GM18909 (cell line): ENCODE results near the gene SPATA18.
A peak's percentile ranks its signal among the peaks of the same experiment; 100 is the strongest.

Source experiments
- ATAC-seq: cut with Tn5 transposase; IDR thresholded peaks from one replicate; pipeline ENCODE4 v1.9.1; 2021; ENCODE audit warnings: mild to moderate bottlenecking; ENCODE audit not compliant: unreplicated experiment, poor library complexity

The SPATA18 gene, protein sequence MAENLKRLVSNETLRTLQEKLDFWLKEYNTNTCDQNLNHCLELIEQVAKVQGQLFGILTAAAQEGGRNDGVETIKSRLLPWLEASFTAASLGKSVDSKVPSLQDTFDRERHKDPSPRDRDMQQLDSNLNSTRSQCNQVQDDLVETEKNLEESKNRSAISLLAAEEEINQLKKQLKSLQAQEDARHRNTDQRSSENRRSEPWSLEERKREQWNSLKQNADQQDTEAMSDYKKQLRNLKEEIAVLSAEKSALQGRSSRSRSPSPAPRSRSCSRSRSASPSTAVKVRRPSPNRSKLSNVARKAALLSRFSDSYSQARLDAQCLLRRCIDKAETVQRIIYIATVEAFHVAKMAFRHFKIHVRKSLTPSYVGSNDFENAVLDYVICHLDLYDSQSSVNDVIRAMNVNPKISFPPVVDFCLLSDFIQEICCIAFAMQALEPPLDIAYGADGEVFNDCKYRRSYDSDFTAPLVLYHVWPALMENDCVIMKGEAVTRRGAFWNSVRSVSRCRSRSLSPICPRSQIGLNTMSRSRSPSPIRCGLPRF

GRCh38 chr4:52051213-52051614 lies at the start of gene SPATA18:
SPATA18 (plus strand) TSS chr4:52051304; CDS start chr4:52051705, 401 bp downstream.
- ATAC-seq: peak; percentile 65

DNA sequence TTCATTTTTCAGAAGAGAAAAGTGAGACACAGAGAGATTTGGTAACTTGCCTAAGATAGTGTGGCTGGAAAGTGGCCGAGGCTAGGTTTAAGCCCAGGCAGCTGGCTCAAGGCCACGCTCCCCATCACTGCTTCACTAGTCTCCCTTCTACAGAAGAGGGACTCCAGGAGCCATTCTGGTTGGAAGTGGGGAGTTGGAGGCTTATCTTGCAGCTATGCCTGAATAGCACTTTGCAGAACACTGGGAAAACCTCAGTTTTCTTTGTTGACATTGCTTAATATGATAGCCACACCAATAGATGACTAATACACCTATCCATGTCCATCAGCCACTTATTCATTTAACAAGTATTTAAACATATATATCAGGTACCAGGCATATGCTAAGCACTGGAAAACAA lies 49.5 kb upstream of the SPATA18 start:
- ATAC-seq: no peak

GRCh38 chr4:52004414-52004813 lies 46.7 kb upstream of the SPATA18 start:
- ATAC-seq: no peak

DNA sequence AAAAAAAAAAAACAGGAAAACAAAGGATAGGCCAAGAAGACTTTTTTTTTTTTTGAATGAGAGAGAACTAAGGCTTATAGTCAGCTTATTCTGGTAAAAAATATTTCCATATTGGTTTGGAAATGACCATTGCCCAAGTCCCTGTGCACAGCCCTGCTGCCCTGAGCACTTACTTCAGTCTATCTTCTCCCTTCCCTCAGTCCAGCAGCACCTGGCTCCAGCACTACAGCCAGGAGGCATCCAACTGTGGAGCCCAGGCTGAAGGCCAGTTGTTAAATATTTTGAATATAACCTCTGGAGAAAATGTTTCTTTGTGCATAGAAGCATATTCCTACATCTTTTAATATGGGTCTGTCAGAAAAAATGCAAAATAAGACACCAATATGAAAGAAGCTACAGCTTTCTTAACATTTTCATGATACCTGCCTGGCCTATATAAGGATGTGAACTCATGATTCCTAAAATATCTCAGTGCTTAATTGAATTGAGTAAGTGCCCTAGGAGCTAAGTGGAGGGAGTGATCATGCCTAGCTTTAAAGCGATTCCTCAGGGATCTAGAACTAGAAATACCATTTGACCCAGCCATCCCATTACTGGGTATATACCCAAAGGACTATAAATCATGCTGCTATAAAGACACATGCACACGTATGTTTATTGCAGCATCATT lies 45.4 kb upstream of the SPATA18 start:
- no peak for ATAC-seq

DNA sequence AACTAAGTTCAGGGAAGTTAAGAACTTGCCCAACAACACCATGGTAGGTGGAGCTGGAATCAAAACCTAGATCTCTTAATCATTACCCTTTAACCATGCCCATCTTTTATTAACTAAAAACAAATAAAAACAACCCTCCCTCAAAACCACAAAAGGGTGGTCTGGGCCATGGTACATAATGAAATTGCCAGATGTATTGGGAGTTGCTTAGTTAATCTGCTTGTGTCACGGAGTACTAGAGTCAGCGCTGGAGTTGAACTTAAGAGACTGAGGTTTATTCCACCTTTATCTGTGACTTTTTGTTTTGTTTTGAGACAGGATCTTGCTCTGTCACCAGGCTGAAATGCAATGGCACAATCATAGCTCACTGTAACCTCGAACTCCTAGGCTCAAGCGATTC lies 44.2 kb upstream of the SPATA18 start:
- ATAC-seq: no peak

DNA sequence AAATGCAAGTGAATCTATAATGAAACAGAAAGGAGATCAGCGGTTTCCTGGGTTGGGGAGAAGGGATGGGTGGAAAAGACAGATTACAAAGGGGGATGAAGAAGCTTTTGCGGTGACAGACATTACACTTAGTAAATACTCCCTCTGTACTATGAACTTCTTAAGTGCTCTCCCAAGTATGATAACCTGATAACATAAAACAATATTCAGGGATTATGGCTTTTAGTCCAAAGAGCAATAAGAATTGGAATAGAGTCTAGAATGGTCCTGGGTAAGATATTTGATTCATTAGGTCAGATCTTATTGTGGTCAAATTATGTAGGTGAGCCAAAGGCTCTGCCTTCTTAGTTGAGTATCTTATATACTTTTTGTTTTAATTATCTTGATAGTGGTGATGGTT lies 40.1 kb upstream of the SPATA18 start:
- ATAC-seq: no peak

GRCh38 chr4:52012651-52013050 lies 38.5 kb upstream of the SPATA18 start:
- ATAC-seq: no peak

- no peak for ATAC-seq
These were observed 36.2 kb upstream of the SPATA18 start for GRCh38 chr4:52014903-52015302.

DNA sequence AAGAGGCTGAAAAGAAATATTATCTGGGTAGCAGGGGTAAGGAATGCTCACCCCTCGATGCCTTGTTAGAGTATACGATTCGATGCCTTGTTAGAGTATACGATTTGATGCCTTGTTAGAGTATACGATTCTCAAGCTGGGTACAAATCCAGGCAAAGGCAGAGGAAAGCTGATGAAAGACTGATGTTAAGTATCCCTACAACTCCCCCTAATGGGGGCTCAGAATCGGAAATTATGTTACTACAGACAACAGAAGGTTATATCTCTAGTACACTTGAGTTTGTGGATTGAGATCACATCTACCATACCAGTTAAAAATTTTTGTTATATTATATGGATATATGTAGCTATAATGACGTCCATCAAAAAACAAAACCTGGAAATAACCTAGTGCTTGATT lies 35.7 kb upstream of the SPATA18 start:
- no peak for ATAC-seq

DNA sequence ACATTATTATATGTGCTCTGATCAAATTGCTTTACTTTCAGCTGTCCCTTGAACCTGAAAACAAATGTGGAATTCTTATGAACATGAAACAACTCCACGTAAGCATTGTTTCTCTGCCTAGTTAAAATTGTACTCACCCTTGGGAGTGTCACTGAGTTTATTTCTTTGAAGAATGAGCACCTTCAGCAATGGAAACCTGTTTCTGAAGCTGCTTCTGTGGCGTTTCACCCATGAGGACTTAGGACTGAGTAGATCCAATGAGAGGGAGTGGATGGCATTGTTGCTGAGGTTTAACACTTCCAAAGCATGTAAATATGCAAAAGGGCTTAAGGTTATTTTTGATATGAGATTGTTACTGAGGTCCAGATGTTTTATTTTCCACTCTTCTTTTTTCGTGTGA lies 34.1 kb upstream of the SPATA18 start:
- no peak for ATAC-seq

- no peak for ATAC-seq
These were observed 33.3 kb upstream of the SPATA18 start for GRCh38 chr4:52017814-52018213.

- ATAC-seq: no peak
These were observed 31.0 kb upstream of the SPATA18 start, which contains the start of gene LRRC66 for GRCh38 chr4:52019936-52020657. LRRC66 (minus strand) TSS chr4:52020363; CDS start chr4:52017613, 2,750 bp downstream.

- ATAC-seq: no peak
These were observed 22.1 kb upstream of the SPATA18 start for GRCh38 chr4:52028970-52029369.

- ATAC-seq: no peak
These were observed 19.1 kb upstream of the SPATA18 start for GRCh38 chr4:52032005-52032404.

GRCh38 chr4:52035190-52035589 lies 15.9 kb upstream of the SPATA18 start:
- no peak for ATAC-seq

GRCh38 chr4:52036886-52037530 lies 14.1 kb upstream of the SPATA18 start:
- no peak for ATAC-seq

GRCh38 chr4:52037689-52038102 lies 13.4 kb upstream of the SPATA18 start:
- peak; percentile 65 for ATAC-seq

DNA sequence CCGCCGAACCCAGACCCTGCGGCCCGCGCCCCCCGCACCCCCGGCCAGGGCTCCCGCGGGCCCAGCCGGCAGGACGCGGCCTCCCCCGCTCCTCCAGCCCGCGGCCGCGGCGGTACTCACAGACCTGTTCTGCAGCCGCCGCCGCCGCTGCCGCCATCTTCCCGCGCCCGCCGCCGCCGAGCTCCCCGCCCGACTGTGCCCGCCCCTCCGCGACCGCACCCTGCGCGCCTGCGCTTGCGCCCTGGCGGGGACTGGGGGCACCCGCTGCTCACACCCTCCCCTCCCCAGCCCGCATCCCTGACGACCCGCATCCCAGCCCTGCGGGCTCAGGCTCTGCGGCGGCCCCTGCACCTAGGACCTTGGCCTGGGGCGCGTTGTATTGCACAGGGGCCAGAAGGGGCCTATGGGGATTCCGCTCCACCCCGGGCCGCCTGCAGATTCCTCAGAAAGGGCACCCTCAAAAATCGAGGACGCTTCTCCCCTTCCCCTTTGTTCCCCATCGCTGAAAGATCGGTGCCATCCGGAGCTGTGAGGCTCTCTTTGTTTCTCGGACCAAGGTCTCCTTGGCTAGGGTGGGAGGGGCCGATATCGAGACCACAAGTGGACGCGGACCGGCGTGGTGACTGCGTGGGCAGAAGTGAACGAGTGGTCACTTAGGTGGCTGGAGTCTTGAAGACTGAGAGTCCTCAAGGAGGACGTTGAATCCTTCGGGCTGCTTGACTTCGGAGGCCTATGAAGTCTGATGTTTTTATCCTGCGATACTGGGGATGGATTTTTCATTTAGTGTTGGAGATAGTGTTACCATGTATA lies 12.8 kb upstream of the SPATA18 start, which contains the start of gene SGCB:
TSS of gene SGCB (minus strand) at position 197 of the 810 bp plus-strand sequence. CDS start at position 157, 40 bp downstream.
- ATAC-seq: peak; percentile 94

GRCh38 chr4:52045028-52045427 lies 6.1 kb upstream of the SPATA18 start:
- ATAC-seq: no peak
